IPS-20b (cell line): ENCODE data around the gene ATXN7L3.
A peak's percentile ranks its signal among the peaks of the same experiment; 100 is the strongest.

Source experiments
- H3K27ac ChIP-seq: one replicate; pipeline ENCODE4 v1.5.1; 2013; ENCODE audit warnings: low read length
- H3K27me3 ChIP-seq: 2 replicates; pipeline ENCODE4 v1.6.1; 2013; ENCODE audit warnings: mild to moderate bottlenecking, low read length, inconsistent platforms; ENCODE audit not compliant: insufficient read depth
- H3K36me3 ChIP-seq: 2 replicates; pipeline ENCODE4 v1.6.1; 2013; ENCODE audit warnings: low read depth, mild to moderate bottlenecking, inconsistent platforms, low read length, moderate library complexity; ENCODE audit not compliant: insufficient read depth
- H3K4me1 ChIP-seq: 2 replicates; pipeline ENCODE4 v1.6.1; 2013; ENCODE audit warnings: mild to moderate bottlenecking, control low read depth, inconsistent platforms, low read length, moderate library complexity; ENCODE audit not compliant: insufficient read depth
- H3K4me3 ChIP-seq: 2 replicates; pipeline ENCODE4 v1.5.1; 2013; ENCODE audit warnings: mild to moderate bottlenecking, low read length, inconsistent platforms
- H3K9ac ChIP-seq: 2 replicates; pipeline ENCODE4 v1.6.1; 2013; ENCODE audit warnings: low read depth, mild to moderate bottlenecking, inconsistent platforms, low read length, moderate library complexity
- H3K9me3 ChIP-seq: 2 replicates; pipeline ENCODE4 v1.6.1; 2013; ENCODE audit warnings: mild to moderate bottlenecking, low read depth, low read length, inconsistent platforms; ENCODE audit not compliant: insufficient read depth

The ATXN7L3 gene

GRCh38 chr17:44216173-44216572 lies 16.5 kb upstream of the ATXN7L3 start:
- Histone ChIP-seq H3K9me3 (no peaks in the 10 kb centered on the region), H3K36me3 (peaks cover 60% of the 10 kb centered on the region), H3K4me1 (peaks cover 6% of the 10 kb centered on the region), H3K9ac (no peak overlapping the region), H3K4me3 (no peak overlapping the region), H3K27ac (no peak overlapping the region), H3K27me3 (no peaks in the 10 kb centered on the region)

GRCh38 chr17:44214896-44215295 lies 15.2 kb upstream of the ATXN7L3 start:
- H3K9ac ChIP-seq: no peak overlapping the region
- no peak overlapping the region for H3K27ac ChIP-seq
- no peaks in the 10 kb centered on the region for H3K27me3 ChIP-seq
- peaks cover 67% of the 10 kb centered on the region for H3K36me3 ChIP-seq
- H3K4me3 ChIP-seq: no peak overlapping the region
- no peaks in the 10 kb centered on the region for H3K9me3 ChIP-seq
- H3K4me1 ChIP-seq: peaks cover 9% of the 10 kb centered on the region

- H3K36me3 ChIP-seq: peaks cover 75% of the 10 kb centered on the region
- H3K27ac ChIP-seq: no peak overlapping the region
- H3K9ac ChIP-seq: no peak overlapping the region
- no peaks in the 10 kb centered on the region for H3K27me3 ChIP-seq
- H3K9me3 ChIP-seq: no peaks in the 10 kb centered on the region
- peaks cover 9% of the 10 kb centered on the region for H3K4me1 ChIP-seq
- no peak overlapping the region for H3K4me3 ChIP-seq
Measured at GRCh38 chr17:44214230-44214494, 14.5 kb upstream of the ATXN7L3 start.

- Histone ChIP-seq H3K9me3 (no peaks in the 10 kb centered on the region), H3K4me3 (no peak overlapping the region), H3K4me1 (peaks cover 9% of the 10 kb centered on the region), H3K9ac (no peak overlapping the region), H3K36me3 (peaks cover 80% of the 10 kb centered on the region), H3K27ac (no peak overlapping the region), H3K27me3 (no peaks in the 10 kb centered on the region)
Measured at GRCh38 chr17:44213403-44214229, 13.9 kb upstream of the ATXN7L3 start.

GRCh38 chr17:44212507-44213402 lies 13.1 kb upstream of the ATXN7L3 start:
- no peak overlapping the region for H3K9ac ChIP-seq
- peaks cover 7% of the 10 kb centered on the region for H3K4me1 ChIP-seq
- H3K27me3 ChIP-seq: no peaks in the 10 kb centered on the region
- H3K9me3 ChIP-seq: no peaks in the 10 kb centered on the region
- no peak overlapping the region for H3K4me3 ChIP-seq
- H3K27ac ChIP-seq: no peak overlapping the region
- peaks cover 89% of the 10 kb centered on the region for H3K36me3 ChIP-seq

- H3K9ac ChIP-seq: no peak overlapping the region; the same call in 1 of the 2 replicates
- H3K9me3 ChIP-seq: no peaks in the 10 kb centered on the region
- H3K27ac ChIP-seq: no peak overlapping the region
- no peak overlapping the region for H3K4me3 ChIP-seq
- peaks cover 3% of the 10 kb centered on the region; the same call in 1 of the 2 replicates for H3K4me1 ChIP-seq
- peaks cover 90% of the 10 kb centered on the region for H3K36me3 ChIP-seq
- no peaks in the 10 kb centered on the region for H3K27me3 ChIP-seq
Measured at GRCh38 chr17:44211281-44212265, 11.9 kb upstream of the ATXN7L3 start.

DNA sequence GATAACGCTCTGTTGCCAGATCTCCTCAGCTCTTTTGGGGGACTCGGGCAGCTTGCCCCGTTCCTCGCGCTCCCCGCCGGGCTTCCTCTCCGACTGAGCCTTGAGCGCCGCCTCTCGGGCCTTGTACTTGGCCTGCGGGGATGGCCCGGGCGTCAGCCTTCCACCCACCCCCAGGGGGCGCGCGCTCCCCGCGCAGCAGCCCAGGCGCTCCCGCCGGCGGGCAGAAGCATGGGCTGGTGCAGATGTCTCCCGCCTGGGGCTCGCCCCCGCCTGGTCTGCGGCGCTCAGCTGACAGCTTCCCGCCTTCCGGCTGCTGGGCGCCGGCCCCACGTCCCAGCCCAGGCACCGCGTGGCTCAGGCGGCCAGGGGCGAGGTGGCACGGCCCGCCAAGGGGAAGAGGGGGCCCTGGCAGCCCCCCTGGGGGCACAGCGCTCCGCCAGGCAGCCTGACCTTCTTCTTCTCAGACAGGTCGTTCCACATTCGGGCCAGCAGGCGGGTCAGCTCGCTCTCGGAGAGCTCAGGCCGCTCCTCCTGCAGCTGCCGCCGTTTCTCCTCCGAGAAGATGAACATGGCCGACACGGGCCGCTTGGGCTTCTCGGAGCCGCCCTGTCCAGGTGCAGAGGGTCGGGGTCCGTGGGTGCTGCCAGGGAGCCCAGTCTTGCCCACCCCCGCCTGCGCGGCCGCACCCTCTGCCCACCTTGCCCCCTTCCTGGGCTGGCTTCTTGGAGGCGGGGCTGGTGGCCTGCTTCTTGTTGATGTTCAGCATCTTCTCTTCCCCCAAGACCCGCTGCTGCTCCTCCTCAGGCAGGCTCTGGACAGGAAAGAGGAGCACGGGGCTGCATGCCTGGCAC lies 10.9 kb upstream of the ATXN7L3 start:
- Histone ChIP-seq H3K27me3 (no peaks in the 10 kb centered on the region), H3K9ac (peak overlapping the region; percentile 45; the same call in 1 of the 2 replicates), H3K27ac (peak overlapping the region; percentile 17), H3K4me1 (peaks cover 3% of the 10 kb centered on the region; the same call in 1 of the 2 replicates), H3K36me3 (peaks cover 86% of the 10 kb centered on the region), H3K9me3 (no peaks in the 10 kb centered on the region), H3K4me3 (no peak overlapping the region; the same call in 1 of the 2 replicates)

GRCh38 chr17:44209786-44210341 lies 10.2 kb upstream of the ATXN7L3 start:
- peaks cover 79% of the 10 kb centered on the region for H3K36me3 ChIP-seq
- peaks cover 3% of the 10 kb centered on the region; the same call in 1 of the 2 replicates for H3K4me1 ChIP-seq
- H3K27me3 ChIP-seq: no peaks in the 10 kb centered on the region
- no peaks in the 10 kb centered on the region for H3K9me3 ChIP-seq
- no peak overlapping the region for H3K4me3 ChIP-seq
- H3K27ac ChIP-seq: no peak overlapping the region
- H3K9ac ChIP-seq: no peak overlapping the region

DNA sequence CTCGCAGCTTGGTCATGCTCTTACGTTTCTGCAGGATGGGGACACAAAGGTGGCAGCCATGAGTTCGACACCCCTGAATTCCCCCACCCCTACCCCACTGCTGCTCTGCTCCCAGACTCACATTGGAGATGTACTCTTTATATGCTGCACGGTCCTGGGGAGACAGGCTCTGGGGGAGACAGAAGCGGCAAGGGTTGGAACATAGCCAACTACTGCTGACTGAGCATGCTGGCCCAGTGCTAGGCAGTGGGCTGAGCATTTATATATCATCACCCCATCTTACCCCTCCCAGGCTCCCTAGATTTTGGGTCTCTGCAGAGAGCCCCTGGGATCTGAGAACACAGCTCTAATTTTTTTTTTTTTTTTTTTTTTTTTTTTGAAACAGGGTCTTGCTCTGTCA lies 8.1 kb upstream of the ATXN7L3 start:
- Histone ChIP-seq H3K9me3 (no peaks in the 10 kb centered on the region), H3K4me3 (no peak overlapping the region), H3K36me3 (peaks cover 57% of the 10 kb centered on the region), H3K9ac (no peak overlapping the region), H3K27me3 (no peaks in the 10 kb centered on the region), H3K4me1 (peaks cover 3% of the 10 kb centered on the region; the same call in 1 of the 2 replicates), H3K27ac (no peak overlapping the region)

DNA sequence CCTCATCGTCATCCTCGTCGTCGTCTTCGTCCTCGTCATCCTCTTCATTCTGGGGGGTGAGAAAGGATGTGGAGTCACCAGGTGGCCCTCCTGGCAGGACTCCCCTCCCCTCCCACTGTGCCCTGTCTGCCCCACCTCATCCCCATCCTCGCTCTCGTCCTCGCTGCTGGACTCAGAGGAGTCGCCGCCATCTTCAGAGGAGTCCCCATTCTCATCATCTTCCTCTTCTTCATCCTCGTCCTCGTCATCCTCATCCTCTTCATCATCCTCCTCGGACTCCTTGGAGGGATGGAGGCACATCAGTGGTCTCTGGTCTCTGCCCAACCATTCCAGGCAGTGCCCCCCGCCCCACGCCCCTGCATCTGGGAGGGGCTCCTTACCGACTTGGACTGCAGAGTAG lies 7.6 kb upstream of the ATXN7L3 start:
- Histone ChIP-seq H3K9me3 (no peaks in the 10 kb centered on the region), H3K36me3 (peaks cover 57% of the 10 kb centered on the region), H3K4me3 (no peak overlapping the region), H3K27ac (no peak overlapping the region), H3K9ac (no peak overlapping the region), H3K27me3 (no peaks in the 10 kb centered on the region), H3K4me1 (peaks cover 3% of the 10 kb centered on the region; the same call in 1 of the 2 replicates)
